ENCODE measurements around the gene SMIM35.

The SMIM35 gene

DNA sequence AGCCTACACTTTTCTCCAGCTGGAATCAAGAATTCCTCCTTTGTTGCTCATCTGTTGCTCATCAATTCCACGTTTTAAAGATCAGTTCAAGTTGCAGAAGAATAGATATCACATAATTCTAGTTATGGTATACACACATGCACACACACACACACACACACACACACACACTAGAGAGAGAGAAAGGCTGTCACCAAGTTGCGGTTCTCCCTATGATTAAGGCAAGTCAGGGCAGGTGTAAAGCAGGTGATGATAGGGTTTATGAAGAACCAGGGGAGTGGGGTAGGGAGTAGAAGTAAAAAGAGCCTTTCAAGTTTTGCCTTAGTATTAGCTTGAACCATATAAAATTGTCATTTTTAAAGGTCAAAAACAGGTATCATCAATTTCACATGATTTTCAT is 41.6 kb downstream of the SMIM35 start:
- no peak overlapping the region for H3K27ac ChIP-seq (ENCODE audit: low read depth, low read length, poor library complexity, severe bottlenecking)
- no peak for TF ChIP-seq EZH2 (IDR thresholded peaks at IDR 0.05; ENCODE audit: borderline replicate concordance, low read length)
- no peak for TF ChIP-seq CTCF (IDR thresholded peaks at IDR 0.05; ENCODE audit: low read length)
- no peaks in the 10 kb centered on the region for H3K36me3 ChIP-seq (ENCODE audit: insufficient read depth, low read length)
- no peaks in the 10 kb centered on the region for H3K4me1 ChIP-seq (ENCODE audit: insufficient read depth, low read length, severe bottlenecking)
- H3K4me2 ChIP-seq (ENCODE audit: low read length) = no peak overlapping the region
- no peaks in the 10 kb centered on the region for H3K9me2 ChIP-seq (ENCODE audit: low read depth, low read length)
- H3K79me2 ChIP-seq (ENCODE audit: insufficient read depth, low read length) = no peaks in the 10 kb centered on the region
- no peak overlapping the region for H2AFZ ChIP-seq (ENCODE audit: low read length)
- no peaks in the 10 kb centered on the region for H3K27me3 ChIP-seq (ENCODE audit: insufficient read depth, low read length)
- no peak overlapping the region for H3K9ac ChIP-seq (ENCODE audit: low read length)
- no peak overlapping the region for H3K4me3 ChIP-seq (ENCODE audit: low read depth, low read length, poor library complexity, severe bottlenecking)
- no peaks in the 10 kb centered on the region for H3F3A ChIP-seq (ENCODE audit: insufficient read depth, low read length)
- no peaks in the 10 kb centered on the region for H3K9me3 ChIP-seq (ENCODE audit: low read length)
- H4K20me1 ChIP-seq (ENCODE audit: insufficient read depth, low read length) = no peaks in the 10 kb centered on the region

DNA sequence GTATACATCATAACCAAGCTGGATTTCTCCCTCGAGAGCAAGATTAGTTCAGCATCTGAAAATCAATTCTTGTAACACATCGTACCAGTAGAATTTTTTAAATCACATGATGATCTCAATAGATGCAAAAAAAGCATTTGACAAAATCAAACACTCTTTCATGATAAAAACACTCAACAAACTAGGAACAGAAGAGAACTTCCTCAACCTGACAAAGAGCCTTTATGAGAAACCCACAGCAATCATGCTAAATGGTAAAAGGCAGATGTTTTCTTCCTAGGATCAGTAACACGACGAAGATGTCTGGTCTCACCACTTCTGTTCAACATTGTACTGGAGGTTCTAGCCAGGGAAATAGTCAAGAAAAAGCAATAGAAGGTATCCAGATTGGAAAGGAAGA is 44.0 kb downstream of the SMIM35 start:
- no peaks in the 10 kb centered on the region for H4K20me1 ChIP-seq (ENCODE audit: insufficient read depth, low read length)
- H3K4me3 ChIP-seq (ENCODE audit: low read depth, low read length, poor library complexity, severe bottlenecking) = no peak overlapping the region
- no peak overlapping the region for H3K4me2 ChIP-seq (ENCODE audit: low read length)
- H3K27me3 ChIP-seq (ENCODE audit: insufficient read depth, low read length) = no peaks in the 10 kb centered on the region
- no peak overlapping the region for H3K9ac ChIP-seq (ENCODE audit: low read length)
- no peaks in the 10 kb centered on the region for H3K9me2 ChIP-seq (ENCODE audit: low read depth, low read length)
- no peaks in the 10 kb centered on the region for H3K4me1 ChIP-seq (ENCODE audit: insufficient read depth, low read length, severe bottlenecking)
- H3F3A ChIP-seq (ENCODE audit: insufficient read depth, low read length) = no peaks in the 10 kb centered on the region
- TF ChIP-seq EZH2 (IDR thresholded peaks at IDR 0.05; ENCODE audit: borderline replicate concordance, low read length) = no peak
- TF ChIP-seq CTCF (IDR thresholded peaks at IDR 0.05; ENCODE audit: low read length) = no peak
- no peaks in the 10 kb centered on the region for H3K36me3 ChIP-seq (ENCODE audit: insufficient read depth, low read length)
- H2AFZ ChIP-seq (ENCODE audit: low read length) = no peak overlapping the region
- no peak overlapping the region for H3K27ac ChIP-seq (ENCODE audit: low read depth, low read length, poor library complexity, severe bottlenecking)
- H3K79me2 ChIP-seq (ENCODE audit: insufficient read depth, low read length) = no peaks in the 10 kb centered on the region
- H3K9me3 ChIP-seq (ENCODE audit: low read length) = no peaks in the 10 kb centered on the region

GRCh38 chr11:118042141-118042540 is 44.6 kb downstream of the SMIM35 start:
- Histone ChIP-seq H3K4me2 (ENCODE audit: low read length) (no peak overlapping the region), H4K20me1 (ENCODE audit: insufficient read depth, low read length) (no peaks in the 10 kb centered on the region), H3K27me3 (ENCODE audit: insufficient read depth, low read length) (no peaks in the 10 kb centered on the region), H3F3A (ENCODE audit: insufficient read depth, low read length) (no peaks in the 10 kb centered on the region), H3K27ac (ENCODE audit: low read depth, low read length, poor library complexity, severe bottlenecking) (no peak overlapping the region), H3K9ac (ENCODE audit: low read length) (no peak overlapping the region), H3K4me3 (ENCODE audit: low read depth, low read length, poor library complexity, severe bottlenecking) (no peak overlapping the region), H3K9me3 (ENCODE audit: low read length) (no peaks in the 10 kb centered on the region), H3K79me2 (ENCODE audit: insufficient read depth, low read length) (no peaks in the 10 kb centered on the region), H3K4me1 (ENCODE audit: insufficient read depth, low read length, severe bottlenecking) (no peaks in the 10 kb centered on the region), H3K9me2 (ENCODE audit: low read depth, low read length) (no peaks in the 10 kb centered on the region), H2AFZ (ENCODE audit: low read length) (no peak overlapping the region), H3K36me3 (ENCODE audit: insufficient read depth, low read length) (no peaks in the 10 kb centered on the region)
- TF ChIP-seq CTCF (IDR thresholded peaks at IDR 0.05; ENCODE audit: low read length) = no peak
- TF ChIP-seq EZH2 (IDR thresholded peaks at IDR 0.05; ENCODE audit: borderline replicate concordance, low read length) = no peak
